HG03520 (cell line): ENCODE measurements around the gene BAZ1B.
"Not testable (repeated sequence)": the region's sequence is repeated elsewhere in the genome, so short reads cannot be mapped to it uniquely, and the experiment has no call there.

Source experiments
- ATAC-seq: cut with Tn5 transposase; IDR thresholded peaks from one replicate; pipeline ENCODE4 v1.9.1; 2021; ENCODE audit warnings: mild to moderate bottlenecking, moderate library complexity; ENCODE audit not compliant: unreplicated experiment

BAZ1B gene, protein sequence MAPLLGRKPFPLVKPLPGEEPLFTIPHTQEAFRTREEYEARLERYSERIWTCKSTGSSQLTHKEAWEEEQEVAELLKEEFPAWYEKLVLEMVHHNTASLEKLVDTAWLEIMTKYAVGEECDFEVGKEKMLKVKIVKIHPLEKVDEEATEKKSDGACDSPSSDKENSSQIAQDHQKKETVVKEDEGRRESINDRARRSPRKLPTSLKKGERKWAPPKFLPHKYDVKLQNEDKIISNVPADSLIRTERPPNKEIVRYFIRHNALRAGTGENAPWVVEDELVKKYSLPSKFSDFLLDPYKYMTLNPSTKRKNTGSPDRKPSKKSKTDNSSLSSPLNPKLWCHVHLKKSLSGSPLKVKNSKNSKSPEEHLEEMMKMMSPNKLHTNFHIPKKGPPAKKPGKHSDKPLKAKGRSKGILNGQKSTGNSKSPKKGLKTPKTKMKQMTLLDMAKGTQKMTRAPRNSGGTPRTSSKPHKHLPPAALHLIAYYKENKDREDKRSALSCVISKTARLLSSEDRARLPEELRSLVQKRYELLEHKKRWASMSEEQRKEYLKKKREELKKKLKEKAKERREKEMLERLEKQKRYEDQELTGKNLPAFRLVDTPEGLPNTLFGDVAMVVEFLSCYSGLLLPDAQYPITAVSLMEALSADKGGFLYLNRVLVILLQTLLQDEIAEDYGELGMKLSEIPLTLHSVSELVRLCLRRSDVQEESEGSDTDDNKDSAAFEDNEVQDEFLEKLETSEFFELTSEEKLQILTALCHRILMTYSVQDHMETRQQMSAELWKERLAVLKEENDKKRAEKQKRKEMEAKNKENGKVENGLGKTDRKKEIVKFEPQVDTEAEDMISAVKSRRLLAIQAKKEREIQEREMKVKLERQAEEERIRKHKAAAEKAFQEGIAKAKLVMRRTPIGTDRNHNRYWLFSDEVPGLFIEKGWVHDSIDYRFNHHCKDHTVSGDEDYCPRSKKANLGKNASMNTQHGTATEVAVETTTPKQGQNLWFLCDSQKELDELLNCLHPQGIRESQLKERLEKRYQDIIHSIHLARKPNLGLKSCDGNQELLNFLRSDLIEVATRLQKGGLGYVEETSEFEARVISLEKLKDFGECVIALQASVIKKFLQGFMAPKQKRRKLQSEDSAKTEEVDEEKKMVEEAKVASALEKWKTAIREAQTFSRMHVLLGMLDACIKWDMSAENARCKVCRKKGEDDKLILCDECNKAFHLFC (N-terminal part only)

DNA sequence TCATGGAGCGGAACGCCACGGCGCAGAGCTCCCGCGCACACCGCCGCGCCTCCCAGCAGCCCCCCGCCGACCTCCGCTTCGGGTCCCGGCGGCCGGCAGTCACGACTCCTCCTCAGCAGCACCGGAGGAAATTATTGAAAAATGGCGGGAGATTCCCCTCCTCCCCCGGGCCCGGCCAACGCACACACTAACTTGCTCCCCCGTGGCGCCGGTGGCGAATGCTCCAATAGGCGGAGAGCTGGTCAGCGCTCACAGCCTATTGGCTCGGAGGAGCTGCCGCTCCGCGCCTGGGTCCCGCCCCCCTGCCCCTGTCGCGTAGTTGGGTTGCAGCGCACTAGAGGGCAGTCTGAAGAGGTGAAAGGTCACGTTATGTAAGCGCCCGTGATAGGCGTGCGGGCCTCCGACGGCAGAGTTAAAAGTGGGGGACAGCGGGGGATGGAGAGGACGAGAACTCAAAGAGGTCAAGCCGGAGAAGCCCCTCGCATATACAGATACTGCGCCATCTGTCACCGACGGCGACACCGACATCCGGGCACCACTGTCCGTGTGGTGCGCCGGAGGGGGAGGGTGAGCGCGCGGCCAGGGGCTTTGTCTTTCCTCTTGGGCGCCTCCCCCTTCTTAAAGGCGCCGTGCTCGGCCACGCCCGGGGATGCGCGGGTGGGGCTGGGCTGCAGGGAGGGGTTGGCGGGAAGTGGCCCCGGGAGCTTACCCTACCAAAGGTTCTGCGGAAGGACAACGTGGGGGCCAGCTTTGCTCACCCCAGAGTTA lies at the start of gene BAZ1B:
TSS of gene BAZ1B (minus strand) at position 189 of the 768 bp plus-strand sequence. CDS start 360 bp downstream, outside the sequence.
- ATAC-seq = peak; percentile 76

DNA sequence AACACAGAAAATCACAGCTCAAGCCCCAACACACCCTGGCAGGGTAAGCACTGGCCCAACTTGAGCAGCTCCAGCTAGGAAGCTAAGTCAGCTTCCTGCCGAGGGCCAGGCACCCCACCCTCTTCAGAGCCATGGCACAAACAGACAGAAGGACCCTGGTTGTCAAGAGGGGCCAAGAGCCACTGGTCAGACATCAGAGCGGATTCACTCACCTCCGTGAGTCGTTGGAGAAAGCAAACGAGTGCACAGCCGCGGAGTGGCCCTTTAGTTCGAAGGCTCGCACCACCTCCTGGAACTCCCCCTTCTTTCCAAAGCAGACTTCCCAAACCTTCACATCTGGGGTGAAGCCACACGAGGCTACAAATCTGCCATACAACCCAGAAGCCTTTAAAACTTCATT lies 48.9 kb upstream of the BAZ1B start:
- no peak for ATAC-seq

GRCh38 chr7:73570521-73570920 lies 48.4 kb upstream of the BAZ1B start:
- ATAC-seq = no peak

GRCh38 chr7:73569042-73569608 lies 47.0 kb upstream of the BAZ1B start:
- ATAC-seq = no peak

GRCh38 chr7:73567846-73568685 lies 46.0 kb upstream of the BAZ1B start:
- no peak for ATAC-seq

GRCh38 chr7:73567140-73567539 lies 45.0 kb upstream of the BAZ1B start:
- no peak for ATAC-seq

- not testable (repeated sequence) for ATAC-seq
Observed at GRCh38 chr7:73566431-73566830, 44.3 kb upstream of the BAZ1B start.

- no peak for ATAC-seq
Observed at GRCh38 chr7:73565675-73566340, 43.7 kb upstream of the BAZ1B start.

DNA sequence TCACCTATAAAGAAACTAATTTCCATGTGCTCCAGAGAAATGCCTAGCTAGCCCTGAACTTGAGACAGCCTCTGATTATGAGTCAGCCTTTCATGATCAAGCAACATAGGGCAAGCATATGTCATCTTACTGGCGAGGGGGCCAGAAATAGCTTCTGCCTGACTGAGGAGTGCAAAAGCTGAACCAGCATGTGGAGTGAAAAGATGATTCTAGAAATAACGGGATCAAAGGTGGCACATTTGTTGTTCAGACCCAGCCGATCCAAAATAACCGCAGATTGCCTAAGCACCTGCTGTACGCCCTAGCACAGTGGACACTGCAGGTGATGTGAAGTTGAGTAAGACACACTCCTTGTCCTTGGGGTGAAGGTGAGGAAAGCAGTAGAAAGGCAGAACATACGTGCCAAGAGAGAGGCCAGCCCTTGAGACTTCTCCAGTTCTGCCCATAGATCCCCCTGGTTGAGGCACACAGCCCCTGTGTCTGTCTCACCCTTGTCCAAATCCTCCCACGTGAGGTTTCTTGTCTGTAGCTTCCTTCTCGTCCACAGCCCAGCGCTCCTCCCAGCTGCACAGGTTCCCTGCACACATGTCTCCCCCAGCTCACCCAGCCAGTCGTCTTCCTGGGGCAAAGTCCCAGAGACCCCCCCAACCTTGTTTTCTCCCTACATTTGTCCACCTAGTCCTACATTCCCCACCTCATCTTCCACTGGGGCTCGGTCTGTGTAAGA lies 38.2 kb upstream of the BAZ1B start:
- ATAC-seq = peak; percentile 25

GRCh38 chr7:73557397-73558257 lies 35.5 kb upstream of the BAZ1B start, which contains the start of gene BCL7B:
Gene BCL7B (minus strand): TSS chr7:73557690. CDS start chr7:73557578, 112 bp downstream.
- peak; percentile 36 for ATAC-seq

DNA sequence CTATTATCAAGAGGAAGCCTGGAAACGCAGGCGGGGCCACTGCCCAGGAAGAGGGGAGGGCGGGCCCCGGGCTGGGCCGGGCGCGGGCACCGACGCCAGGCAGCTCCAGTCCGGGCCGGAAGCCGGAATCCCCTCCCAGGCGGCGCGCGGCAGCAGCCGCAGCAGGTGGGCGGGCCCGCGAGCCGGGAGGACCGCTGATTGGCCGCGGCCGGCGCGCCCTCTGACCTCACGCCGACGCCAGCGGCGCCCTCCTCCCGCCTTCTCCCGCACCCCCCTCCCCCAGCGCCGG lies 35.0 kb upstream of the BAZ1B start:
- ATAC-seq = peak; percentile 75

GRCh38 chr7:73556208-73557107 lies 34.4 kb upstream of the BAZ1B start:
- ATAC-seq = no peak

GRCh38 chr7:73555411-73555982 lies 33.4 kb upstream of the BAZ1B start:
- ATAC-seq = no peak

DNA sequence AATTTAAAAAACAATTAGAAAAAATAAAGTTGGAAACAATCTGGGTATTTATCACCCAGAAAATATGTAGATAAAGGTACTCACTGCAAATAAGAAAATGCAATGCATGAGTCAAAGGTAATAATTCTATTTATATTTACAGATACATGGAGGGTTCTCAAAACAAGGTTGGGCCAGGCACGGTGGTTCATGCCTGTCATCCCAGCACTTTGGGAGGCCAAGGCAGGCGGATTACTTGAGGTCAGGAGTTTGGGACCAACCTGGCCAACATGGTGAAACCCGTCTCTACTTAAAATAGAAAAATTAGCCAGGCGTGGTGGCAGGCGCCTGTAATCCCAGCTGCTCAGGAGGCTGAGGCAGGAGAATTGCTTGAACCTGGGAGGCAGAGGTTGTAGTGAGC lies 28.0 kb upstream of the BAZ1B start:
- not testable (repeated sequence) for ATAC-seq

GRCh38 chr7:73549176-73549575 lies 27.1 kb upstream of the BAZ1B start:
- ATAC-seq = no peak

GRCh38 chr7:73547841-73548240 lies 25.7 kb upstream of the BAZ1B start:
- ATAC-seq = no peak
